Testis (tissue), 3 donors: Measurements from ENCODE around the gene GNL1. TPM values are rescaled to one million over a fixed set of nuclear protein-coding genes. Genes with fewer than 3 reads are reported as not detected.
A peak's percentile ranks its signal among the peaks of the same experiment; 100 is the strongest.

Experiments used
- DNase-seq: peaks from one replicate; pipeline ENCODE4 v3.0.0-alpha.2; 2019
- H3K27ac ChIP-seq, 2 donors: fragments of 200-600 bp; sonication (generic); one replicate each; pipeline ENCODE4 v1.5.1; 2019
- H3K27me3 ChIP-seq: fragments of 200-600 bp; sonication (generic); one replicate; pipeline ENCODE4 v1.5.1; 2019
- H3K36me3 ChIP-seq: fragments of 200-600 bp; sonication (generic); one replicate; pipeline ENCODE4 v1.5.1; 2017; ENCODE audit warnings: low read depth; ENCODE audit errors: missing control alignments
- H3K4me1 ChIP-seq: fragments of 200-600 bp; sonication (generic); one replicate; pipeline ENCODE4 v1.5.1; 2019
- H3K4me3 ChIP-seq, 2 donors: fragments of 200-600 bp; sonication (generic); one replicate each; pipeline ENCODE4 v1.5.1; 2017 to 2019
- H3K9me3 ChIP-seq: fragments of 200-600 bp; sonication (generic); one replicate; pipeline ENCODE4 v1.5.1; 2017
- POLR2A ChIP-seq: fragments of 450-650 bp; IDR thresholded peaks from one replicate; pipeline ENCODE4 v1.6.1; 2017; ENCODE audit warnings: antibody characterized with exemption, mild to moderate bottlenecking, moderate library complexity
- WGBS, 2 donors: methylation state at CpG; one replicate each; pipeline ENCODE4 v1.1.5; 2018; 5-methylcytosine and 5-hydroxymethylcytosine counted together
- intact Hi-C: fragments of 100-400 bp; cut with DNase I; formaldehyde crosslinking; loops from one replicate; pipeline ENCODE4 v1.15.1; 2023; ENCODE audit warnings: low total_unique reads
- polyA plus RNA-seq: library from polyadenylated mRNA; stranded (reverse); fragments of 350-450 nt; fragmentation: Illumina TruSeq; extraction: RNeasy Lipid Tissue Mini Kit (QIAGEN cat#74804); gene quantifications from one replicate; pipeline ENCODE4 v1.2.3, GENCODE V29; 2014; ENCODE audit warnings: low read depth, low replicate concordance; ENCODE audit not compliant: insufficient read depth
- total RNA-seq, 2 donors: library from RNA; depleted of rRNA; stranded (reverse); fragments of >200 nt; gene quantifications; one replicate each; pipeline ENCODE4 v1.2.3, GENCODE V29; 2016
- TF ChIP-seq, protein P1 (sequence below), 3 experiments: fragments of 450-650 bp in 2 of 3; fragments of 200-600 bp in 1 of 3; sonication (generic) in 1 of 3; IDR thresholded peaks; one replicate each; pipeline ENCODE4 v1.5.1; 2016 to 2019; ENCODE audit warnings: antibody characterized with exemption in 3 of 3, mild to moderate bottlenecking in 2 of 3, moderate library complexity in 1 of 3

Gene GNL1
- total and polyA plus RNA-seq, 3 donors from 2014 or later = 68.7 to 205 (median 72.8) TPM

GRCh38 chr6:30591008-30591407 lies 34.7 kb upstream of the GNL1 start:
- intact Hi-C loops = no loop called here
- no peaks in the 10 kb centered on the region for H3K4me1 ChIP-seq
- H3K27me3 ChIP-seq = no peaks in the 10 kb centered on the region
- TF ChIP-seq, protein P1, sequence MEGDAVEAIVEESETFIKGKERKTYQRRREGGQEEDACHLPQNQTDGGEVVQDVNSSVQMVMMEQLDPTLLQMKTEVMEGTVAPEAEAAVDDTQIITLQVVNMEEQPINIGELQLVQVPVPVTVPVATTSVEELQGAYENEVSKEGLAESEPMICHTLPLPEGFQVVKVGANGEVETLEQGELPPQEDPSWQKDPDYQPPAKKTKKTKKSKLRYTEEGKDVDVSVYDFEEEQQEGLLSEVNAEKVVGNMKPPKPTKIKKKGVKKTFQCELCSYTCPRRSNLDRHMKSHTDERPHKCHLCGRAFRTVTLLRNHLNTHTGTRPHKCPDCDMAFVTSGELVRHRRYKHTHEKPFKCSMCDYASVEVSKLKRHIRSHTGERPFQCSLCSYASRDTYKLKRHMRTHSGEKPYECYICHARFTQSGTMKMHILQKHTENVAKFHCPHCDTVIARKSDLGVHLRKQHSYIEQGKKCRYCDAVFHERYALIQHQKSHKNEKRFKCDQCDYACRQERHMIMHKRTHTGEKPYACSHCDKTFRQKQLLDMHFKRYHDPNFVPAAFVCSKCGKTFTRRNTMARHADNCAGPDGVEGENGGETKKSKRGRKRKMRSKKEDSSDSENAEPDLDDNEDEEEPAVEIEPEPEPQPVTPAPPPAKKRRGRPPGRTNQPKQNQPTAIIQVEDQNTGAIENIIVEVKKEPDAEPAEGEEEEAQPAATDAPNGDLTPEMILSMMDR (IDR thresholded peaks at IDR 0.05) = no peak
- TF ChIP-seq POLR2A = no peak
- DNase-seq = no peak
- H3K9me3 ChIP-seq = no peaks in the 10 kb centered on the region
- H3K27ac ChIP-seq = peak overlapping the region in 1 of 2 donors; percentile 36
- no peak overlapping the region for H3K4me3 ChIP-seq
- 63 to 67% methylated on average over 1 of the region's 1 CpG for WGBS, 2 donors
- H3K36me3 ChIP-seq = no peaks in the 10 kb centered on the region

DNA sequence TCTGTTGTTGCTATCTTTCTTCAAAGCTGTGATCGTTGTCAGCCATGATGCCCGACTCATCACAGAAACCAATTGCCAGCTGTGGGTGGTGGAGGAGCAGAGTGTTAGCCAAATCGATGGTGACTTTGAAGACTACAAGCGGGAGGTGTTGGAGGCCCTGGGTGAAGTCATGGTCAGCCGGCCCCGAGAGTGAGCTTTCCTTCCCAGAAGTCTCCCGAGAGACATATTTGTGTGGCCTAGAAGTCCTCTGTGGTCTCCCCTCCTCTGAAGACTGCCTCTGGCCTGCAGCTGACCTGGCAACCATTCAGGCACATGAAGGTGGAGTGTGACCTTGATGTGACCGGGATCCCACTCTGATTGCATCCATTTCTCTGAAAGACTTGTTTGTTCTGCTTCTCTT lies 34.2 kb upstream of the GNL1 start:
- Histone ChIP-seq H3K36me3 (no peaks in the 10 kb centered on the region), H3K4me3 (no peak overlapping the region), H3K27me3 (no peaks in the 10 kb centered on the region), H3K4me1 (no peaks in the 10 kb centered on the region), H3K27ac (peak overlapping the region in 1 of 2 donors; percentile 36), H3K9me3 (no peaks in the 10 kb centered on the region)
- DNase-seq = no peak
- intact Hi-C loops = no loop called here
- 70 to 72% methylated on average over 8 of the region's 8 CpGs for WGBS, 2 donors
- TF ChIP-seq, protein P1 (IDR thresholded peaks at IDR 0.05) = no peak
- no peak for TF ChIP-seq POLR2A

- no peaks in the 10 kb centered on the region for H3K36me3 ChIP-seq
- no peak overlapping the region for H3K27ac ChIP-seq
Measured at GRCh38 chr6:30589754-30590358, 33.6 kb upstream of the GNL1 start.

DNA sequence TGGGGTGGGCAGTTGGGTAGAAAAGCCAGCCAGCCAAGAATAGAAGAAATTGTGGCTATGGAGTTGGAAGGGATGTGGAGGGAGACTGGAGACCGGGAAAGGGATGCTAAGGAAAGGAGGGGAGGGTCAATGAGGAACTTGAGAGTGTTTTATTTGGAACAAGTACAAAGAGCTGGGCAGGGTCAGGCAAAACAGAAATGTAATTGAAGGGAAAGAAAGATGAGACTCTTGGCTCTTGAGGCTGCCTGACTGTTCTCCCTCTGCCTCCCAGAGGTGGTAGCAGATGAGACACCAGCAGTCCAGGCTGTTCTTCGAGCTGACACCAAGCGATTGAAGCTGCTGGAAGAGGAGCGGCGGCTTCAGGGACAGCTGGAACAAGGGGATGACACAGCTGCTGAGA lies 27.6 kb upstream of the GNL1 start:
- DNase-seq = no peak
- TF ChIP-seq, protein P1 (IDR thresholded peaks at IDR 0.05) = no peak
- no peak for TF ChIP-seq POLR2A
- no peaks in the 10 kb centered on the region for H3K36me3 ChIP-seq
- H3K27me3 ChIP-seq = no peaks in the 10 kb centered on the region
- 83 to 85% methylated on average over 5 of the region's 5 CpGs for WGBS, 2 donors
- no peaks in the 10 kb centered on the region for H3K9me3 ChIP-seq
- no peak overlapping the region for H3K4me3 ChIP-seq
- H3K4me1 ChIP-seq = no peaks in the 10 kb centered on the region
- intact Hi-C loops = no loop called here
- H3K27ac ChIP-seq = no peak overlapping the region

More at GRCh38 chr6:30589754-30590358, 33.6 kb upstream of the GNL1 start:
- Histone ChIP-seq H3K4me3 (no peak overlapping the region), H3K4me1 (no peaks in the 10 kb centered on the region), H3K27me3 (no peaks in the 10 kb centered on the region), H3K9me3 (no peaks in the 10 kb centered on the region)
- intact Hi-C loops = no loop called here
- WGBS, 2 donors = 90 to 91% methylated on average over 14 to 15 of the region's 15 CpGs
- no peak for DNase-seq
- no peak for TF ChIP-seq POLR2A

DNA sequence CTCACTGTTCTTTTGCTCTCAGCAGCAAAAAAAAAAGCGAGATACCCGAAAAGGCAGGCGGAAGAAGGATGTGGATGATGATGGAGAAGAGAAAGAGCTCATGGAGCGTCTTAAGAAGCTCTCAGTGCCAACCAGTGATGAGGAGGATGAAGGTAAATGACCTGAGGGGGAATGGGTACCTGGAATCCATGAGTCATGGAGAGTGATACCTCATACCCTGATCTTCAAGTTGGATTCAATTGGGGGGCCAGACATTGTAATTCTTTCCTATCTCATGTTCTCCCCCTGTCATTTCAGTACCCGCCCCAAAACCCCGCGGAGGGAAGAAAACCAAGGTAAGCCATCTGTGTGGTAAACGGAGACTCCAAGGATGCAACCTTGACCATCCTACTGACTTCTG lies 21.8 kb upstream of the GNL1 start:
- WGBS, 2 donors = 89 to 93% methylated on average over 8 of the region's 8 CpGs
- DNase-seq = no peak
- Histone ChIP-seq H3K4me1 (peaks cover 6% of the 10 kb centered on the region), H3K4me3 (no peak overlapping the region), H3K27me3 (no peaks in the 10 kb centered on the region), H3K36me3 (no peaks in the 10 kb centered on the region), H3K27ac (no peak overlapping the region), H3K9me3 (no peaks in the 10 kb centered on the region)
- intact Hi-C loops = no loop called here
- TF ChIP-seq POLR2A = no peak
- TF ChIP-seq, protein P1 (IDR thresholded peaks at IDR 0.05) = no peak
